Measurements from ENCODE around the gene PLCG1.

DNA sequence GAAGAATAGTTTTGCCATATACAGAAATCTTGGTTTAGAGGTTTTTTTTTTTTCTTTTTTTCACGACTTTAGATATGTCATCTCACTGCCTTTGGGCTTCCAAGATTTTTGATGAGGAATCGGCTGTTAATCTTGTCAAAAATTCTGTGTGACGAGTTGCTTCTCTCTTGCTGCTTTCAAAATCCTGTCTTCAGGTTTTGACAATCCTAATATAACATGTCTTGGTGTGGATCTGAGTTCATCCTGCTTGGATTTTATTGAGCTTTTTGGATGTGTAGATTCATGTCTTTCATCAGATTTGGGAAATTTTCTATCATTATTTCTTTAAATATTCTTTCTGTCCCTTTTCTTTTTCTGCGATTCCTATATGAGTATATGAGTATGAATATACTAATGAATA lies 61.1 kb downstream of the PLCG1 start:
- TF ChIP-seq POLR2AphosphoS5 (IDR thresholded peaks at IDR 0.05) (no peak), EZH2 (IDR thresholded peaks at IDR 0.05; ENCODE audit: borderline replicate concordance, insufficient read depth, low read length, poor library complexity, severe bottlenecking) (no peak), RAD21 (conservative IDR thresholded peaks at IDR 0.05) (no peak), SMC3 (conservative IDR thresholded peaks at IDR 0.05; ENCODE audit: poor library complexity) (no peak), EP300 (conservative IDR thresholded peaks at IDR 0.05; ENCODE audit: poor library complexity, severe bottlenecking) (no peak)
- TF ChIP-seq, protein P1, sequence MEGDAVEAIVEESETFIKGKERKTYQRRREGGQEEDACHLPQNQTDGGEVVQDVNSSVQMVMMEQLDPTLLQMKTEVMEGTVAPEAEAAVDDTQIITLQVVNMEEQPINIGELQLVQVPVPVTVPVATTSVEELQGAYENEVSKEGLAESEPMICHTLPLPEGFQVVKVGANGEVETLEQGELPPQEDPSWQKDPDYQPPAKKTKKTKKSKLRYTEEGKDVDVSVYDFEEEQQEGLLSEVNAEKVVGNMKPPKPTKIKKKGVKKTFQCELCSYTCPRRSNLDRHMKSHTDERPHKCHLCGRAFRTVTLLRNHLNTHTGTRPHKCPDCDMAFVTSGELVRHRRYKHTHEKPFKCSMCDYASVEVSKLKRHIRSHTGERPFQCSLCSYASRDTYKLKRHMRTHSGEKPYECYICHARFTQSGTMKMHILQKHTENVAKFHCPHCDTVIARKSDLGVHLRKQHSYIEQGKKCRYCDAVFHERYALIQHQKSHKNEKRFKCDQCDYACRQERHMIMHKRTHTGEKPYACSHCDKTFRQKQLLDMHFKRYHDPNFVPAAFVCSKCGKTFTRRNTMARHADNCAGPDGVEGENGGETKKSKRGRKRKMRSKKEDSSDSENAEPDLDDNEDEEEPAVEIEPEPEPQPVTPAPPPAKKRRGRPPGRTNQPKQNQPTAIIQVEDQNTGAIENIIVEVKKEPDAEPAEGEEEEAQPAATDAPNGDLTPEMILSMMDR (IDR thresholded peaks at IDR 0.05; ENCODE audit: poor library complexity, severe bottlenecking), result no peak

Data from neural cell (in vitro differentiated cells).